ENCODE data around the gene MYO1D.

- TF ChIP-seq CTCF (IDR thresholded peaks at IDR 0.05) (no peak), POLR2AphosphoS5 (IDR thresholded peaks at IDR 0.05; ENCODE audit: low read depth, low read length) (no peak), SIN3A (IDR thresholded peaks at IDR 0.05; ENCODE audit: borderline replicate concordance, insufficient read depth, low read depth, low read length) (no peak), TCF7L2 (IDR thresholded peaks at IDR 0.05; ENCODE audit: low read depth, low read length) (no peak)
Observed at GRCh38 chr17:32732296-32732642, 144.7 kb downstream of the MYO1D start.

All from Panc1 (cell line).